Neural progenitor cell (in vitro differentiated cells): ENCODE measurements around the gene RBM28.

Source experiments
- EZH2 ChIP-seq: fragments of 200-600 bp; sonication (generic); IDR thresholded peaks from 2 replicates; pipeline ENCODE4 v1.6.1; 2017; ENCODE audit warnings: antibody characterized with exemption, mild to moderate bottlenecking, moderate library complexity
- TF ChIP-seq, protein P1 (sequence below): fragments of 200-600 bp; sonication (generic); IDR thresholded peaks from 2 replicates; pipeline ENCODE4 v1.5.1; 2017; ENCODE audit warnings: antibody characterized with exemption, mild to moderate bottlenecking

DNA sequence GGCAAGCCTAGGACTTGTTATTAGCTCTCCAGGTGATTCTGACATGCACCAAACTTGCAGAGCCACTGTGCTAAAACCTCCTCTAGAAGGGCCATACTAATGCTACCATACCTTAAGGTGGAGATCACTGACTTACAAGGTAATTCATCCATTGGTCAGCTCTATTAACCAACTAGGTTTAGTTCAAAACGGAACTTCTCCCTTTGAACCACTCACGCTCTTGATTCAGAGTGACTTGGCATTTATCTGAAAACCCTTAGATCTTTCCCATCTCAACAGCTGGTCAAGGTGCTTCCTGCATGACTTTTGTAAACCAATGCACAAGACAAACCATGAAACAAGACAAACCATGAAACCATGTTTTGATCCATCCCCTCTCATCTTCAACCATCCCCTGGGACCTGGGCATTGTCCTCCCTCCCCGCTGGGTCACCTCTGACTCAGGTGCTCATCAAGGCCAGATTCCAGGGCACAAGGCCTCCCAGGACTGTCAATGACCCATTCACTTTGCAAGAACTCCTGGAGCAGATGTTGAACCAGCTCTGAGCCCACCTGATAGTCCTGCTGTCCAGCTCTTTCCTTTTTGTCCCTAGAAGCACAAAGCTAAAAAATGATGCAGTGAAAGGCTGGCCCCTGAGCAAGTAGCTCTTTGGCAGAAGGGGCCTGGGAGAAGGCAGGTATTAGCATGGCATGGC lies 47.3 kb upstream of the RBM28 start:
- TF ChIP-seq, protein P1, sequence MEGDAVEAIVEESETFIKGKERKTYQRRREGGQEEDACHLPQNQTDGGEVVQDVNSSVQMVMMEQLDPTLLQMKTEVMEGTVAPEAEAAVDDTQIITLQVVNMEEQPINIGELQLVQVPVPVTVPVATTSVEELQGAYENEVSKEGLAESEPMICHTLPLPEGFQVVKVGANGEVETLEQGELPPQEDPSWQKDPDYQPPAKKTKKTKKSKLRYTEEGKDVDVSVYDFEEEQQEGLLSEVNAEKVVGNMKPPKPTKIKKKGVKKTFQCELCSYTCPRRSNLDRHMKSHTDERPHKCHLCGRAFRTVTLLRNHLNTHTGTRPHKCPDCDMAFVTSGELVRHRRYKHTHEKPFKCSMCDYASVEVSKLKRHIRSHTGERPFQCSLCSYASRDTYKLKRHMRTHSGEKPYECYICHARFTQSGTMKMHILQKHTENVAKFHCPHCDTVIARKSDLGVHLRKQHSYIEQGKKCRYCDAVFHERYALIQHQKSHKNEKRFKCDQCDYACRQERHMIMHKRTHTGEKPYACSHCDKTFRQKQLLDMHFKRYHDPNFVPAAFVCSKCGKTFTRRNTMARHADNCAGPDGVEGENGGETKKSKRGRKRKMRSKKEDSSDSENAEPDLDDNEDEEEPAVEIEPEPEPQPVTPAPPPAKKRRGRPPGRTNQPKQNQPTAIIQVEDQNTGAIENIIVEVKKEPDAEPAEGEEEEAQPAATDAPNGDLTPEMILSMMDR, result no peak
- no peak for TF ChIP-seq EZH2
